AG08395 (cell line): Measurements from ENCODE around the gene SORCS2.
"Not testable (repeated sequence)": the region's sequence is repeated elsewhere in the genome, so short reads cannot be mapped to it uniquely, and the experiment has no call there.

Source experiments
- DNase-seq: peaks from one replicate; pipeline ENCODE4 v3.0.0; 2012; ENCODE audit warnings: mixed read lengths, low spot score

SORCS2 gene

DNA sequence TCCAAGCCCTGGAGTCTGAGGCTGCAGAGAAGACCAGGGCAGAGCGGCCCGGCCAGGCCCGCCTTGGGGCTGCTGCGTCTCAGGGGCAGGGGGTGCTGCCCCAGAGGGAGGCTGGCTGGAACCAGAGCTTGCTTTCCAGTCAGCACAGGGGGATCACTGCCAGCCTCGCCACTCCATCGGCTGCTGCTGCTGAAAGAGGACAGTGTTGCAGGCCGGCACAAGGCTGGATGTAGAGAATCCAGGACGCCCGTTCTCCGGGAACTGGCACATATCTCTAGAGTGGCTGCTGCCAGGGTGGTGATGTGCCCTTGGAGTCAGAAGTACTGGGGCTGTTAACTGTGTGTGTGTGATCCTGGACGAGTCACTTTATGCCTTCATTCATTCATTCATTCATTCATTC is 31.9 kb upstream of the SORCS2 start:
- no peak for DNase-seq

DNA sequence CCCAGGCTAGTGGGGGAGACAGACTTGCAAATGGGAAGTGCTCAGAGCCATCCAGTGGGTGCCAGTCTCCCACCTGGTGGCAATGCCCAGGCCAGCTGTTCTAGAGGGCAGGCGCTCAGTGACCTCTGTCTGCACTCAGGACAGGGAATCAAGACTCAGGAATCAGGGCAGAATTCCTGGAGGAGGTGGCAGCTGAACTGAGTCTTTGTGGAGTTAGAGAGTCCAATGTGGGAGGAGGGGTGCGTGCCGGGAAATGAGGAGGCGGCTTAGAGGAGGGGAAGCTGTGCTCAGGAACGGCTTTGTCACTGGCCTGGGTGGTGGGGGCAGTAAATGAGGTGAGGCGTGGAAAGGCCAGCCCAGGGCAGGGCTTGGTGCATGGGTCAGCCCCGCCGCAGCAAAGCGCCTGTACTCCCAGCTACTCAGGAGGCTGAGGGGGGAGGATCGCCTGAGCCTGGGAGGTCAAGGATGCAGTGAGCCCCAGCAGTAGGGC is 31.3 kb upstream of the SORCS2 start:
- DNase-seq: no peak

DNA sequence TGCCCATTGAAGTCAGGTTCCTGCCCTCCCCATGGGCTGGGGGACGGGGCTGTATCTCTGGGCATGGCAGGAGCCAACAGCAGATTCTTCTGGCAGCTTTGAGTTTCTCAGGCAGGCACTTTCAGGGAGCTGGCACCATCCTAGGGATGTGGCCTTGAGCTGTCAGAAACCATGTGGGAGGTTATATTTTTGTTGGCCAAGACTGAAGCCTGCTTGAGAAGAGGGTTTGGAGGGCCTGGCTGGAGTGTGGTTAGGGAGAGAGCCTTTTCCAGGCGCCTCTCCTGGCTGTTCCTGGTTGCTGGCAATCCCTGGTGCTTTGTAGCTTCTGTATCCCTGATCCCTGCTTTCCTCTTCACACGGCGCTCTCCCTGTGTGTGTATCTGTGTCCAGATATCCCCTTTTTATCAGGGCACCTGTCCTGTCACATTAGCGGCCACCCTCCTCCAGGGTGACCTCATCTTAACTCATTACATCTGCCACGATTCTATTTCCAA is 30.6 kb upstream of the SORCS2 start:
- no peak for DNase-seq

DNA sequence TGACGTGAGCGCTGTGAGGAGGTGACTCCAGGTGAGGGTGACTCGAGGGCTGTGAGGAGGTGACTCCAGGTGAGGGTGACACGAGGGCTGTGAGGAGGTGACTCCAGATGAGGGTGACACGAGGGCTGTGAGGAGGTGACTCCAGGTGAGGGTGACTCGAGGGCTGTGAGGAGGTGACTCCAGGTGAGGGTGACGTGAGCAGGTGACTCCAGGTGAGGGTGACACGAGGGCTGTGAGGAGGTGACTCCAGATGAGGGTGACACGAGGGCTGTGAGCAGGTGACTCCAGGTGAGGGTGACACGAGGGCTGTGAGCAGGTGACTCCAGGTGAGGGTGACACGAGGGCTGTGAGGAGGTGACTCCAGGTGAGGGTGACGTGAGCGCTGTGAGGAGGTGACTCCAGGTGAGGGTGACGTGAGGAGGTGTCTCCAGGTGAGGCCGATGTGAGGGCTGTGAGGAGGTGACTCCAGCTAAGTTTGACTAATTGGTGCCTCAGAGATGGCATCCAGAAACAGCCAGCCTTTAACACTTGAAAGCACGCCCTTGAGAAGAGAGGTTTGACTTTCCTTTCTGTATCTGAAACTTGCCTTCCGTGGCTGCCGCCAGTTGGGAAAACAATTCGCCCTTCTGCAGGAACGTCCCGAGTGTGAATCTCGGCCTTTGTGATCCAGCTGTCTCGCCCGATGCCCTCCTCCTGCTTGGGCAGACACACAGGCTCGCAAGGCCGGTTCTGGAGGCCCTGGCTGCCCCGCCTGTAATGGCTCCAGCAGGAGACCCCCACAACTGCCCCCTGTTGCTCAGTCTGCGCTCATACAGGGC is 27.1 kb upstream of the SORCS2 start:
- not testable (repeated sequence) for DNase-seq

DNA sequence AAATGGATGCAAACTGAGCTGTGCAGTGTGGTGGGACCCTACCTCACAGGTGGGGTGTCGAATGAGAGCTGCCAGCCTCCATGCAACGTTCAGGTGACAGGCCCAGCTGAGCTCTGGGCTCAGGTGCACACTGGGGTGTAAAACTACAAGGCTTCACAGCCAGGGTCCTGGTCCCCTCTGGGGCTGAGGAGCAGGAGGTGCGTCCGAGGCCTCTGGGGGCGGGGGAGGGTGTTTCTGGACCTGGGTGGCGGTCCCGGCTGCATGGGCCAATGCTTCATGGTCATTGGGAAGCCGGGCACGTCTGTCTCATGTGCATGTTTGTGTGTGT is 26.5 kb upstream of the SORCS2 start:
- no peak for DNase-seq

DNA sequence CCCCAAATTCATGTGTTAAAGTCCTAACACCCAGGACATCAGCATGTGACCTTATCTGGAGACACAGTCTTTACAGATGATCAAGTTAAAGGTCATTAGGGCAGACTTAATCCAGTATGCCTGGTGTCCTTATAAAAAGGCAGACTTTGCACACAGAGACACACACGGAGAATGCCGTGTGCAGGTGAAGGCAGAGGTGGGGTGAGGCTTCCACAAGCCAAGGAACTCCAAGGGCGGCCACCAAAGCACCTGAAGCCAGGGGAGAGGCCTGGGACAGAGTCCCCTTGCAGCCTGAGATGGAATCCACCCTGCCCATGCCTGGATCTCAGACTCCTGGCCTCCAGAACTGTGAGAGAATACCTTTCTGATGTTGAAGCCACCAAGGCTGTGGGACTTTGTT is 26.1 kb upstream of the SORCS2 start:
- no peak for DNase-seq

DNA sequence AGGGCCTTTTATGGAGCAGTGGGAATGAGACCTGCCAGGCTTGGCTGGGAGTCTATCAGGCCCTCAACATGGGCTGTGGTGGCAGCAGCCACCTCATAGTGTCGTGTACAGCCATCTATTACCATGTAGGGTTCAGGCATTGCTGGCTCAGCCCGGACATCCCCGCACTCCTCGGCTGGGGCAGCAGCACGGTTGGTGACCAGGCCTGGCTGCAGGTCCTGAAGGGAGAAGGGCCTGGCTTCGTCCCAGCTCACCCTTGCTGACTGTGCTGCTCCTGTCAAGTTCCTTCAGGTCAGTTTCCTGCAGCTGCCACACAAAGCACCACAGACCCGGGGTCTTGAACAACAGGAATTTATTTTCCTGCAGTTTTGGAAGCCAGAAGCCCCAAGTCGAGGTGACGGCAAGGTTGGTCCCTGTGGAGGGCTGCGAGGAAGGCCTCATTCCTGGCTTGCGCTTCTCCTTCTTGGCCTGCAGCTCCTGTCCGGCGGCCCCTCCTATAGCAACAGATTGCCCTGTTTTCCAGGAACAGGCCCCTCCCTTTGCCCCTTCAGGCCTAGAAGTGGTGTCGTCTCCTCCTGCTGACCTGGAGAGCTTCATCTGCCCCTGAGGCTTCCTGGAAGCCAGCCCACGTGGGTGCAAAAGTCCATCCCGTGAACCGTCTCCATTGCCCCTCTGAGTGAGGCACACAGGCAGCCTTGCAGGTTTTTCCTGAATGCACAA is 25.2 kb upstream of the SORCS2 start:
- DNase-seq: no peak

DNA sequence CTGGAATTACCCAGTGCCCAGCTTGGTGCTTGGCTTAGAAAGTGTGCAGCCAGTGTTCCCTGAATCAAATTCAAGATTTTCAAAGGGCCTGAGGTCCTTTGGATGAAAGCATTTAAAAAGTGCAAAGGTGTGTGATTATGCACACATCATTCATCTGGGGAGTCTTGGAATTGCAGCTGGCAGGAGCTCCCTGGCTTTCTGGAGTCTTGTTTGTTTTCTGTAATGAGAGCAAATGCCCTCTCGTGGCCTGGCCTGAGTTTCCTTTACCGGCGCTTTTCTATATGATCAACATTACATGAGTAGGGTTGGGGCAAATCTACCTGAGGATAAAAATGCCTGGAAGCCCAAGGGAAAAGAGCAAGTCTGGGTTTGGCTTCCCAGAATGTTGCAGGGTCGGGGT is 24.6 kb upstream of the SORCS2 start:
- no peak for DNase-seq

DNA sequence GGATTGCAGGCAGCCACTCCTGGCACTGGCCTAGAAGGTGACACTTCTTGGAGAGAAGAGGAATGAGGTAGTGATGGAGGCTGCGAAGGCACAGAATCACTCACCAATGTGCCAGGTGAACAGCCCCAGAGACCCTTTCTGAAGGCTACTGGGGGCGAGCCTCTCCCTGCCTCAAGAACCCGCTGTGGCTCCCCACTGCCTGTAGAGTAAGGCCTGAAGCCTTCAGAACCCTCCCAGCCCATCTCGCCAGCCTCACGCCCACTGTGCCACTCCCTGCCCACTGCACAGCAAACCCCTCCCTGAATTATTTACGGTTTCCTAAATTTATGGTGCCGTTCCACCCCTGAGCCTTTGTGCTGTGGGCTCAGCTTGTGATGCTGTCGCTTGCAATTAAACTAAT is 24.2 kb upstream of the SORCS2 start:
- no peak for DNase-seq

DNA sequence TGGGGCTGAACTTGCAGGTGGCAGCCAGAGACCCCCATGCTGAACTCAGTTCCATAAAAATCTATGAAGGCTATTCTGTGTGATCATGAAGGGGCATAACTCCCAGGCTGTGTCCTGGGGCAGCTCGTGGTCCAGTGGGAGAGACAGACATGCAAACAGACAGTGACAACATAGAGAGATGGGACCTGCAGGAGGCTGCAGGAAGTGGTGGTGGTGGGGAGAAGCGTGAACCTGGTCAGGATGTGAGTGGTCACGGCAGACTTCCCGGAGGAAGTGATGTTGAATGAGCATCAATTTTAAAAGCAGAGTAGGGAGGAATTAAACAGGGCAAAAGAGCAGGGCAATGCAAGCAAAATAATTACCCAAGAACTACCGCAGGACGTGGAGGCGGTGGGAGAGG is 23.2 kb upstream of the SORCS2 start:
- no peak for DNase-seq

DNA sequence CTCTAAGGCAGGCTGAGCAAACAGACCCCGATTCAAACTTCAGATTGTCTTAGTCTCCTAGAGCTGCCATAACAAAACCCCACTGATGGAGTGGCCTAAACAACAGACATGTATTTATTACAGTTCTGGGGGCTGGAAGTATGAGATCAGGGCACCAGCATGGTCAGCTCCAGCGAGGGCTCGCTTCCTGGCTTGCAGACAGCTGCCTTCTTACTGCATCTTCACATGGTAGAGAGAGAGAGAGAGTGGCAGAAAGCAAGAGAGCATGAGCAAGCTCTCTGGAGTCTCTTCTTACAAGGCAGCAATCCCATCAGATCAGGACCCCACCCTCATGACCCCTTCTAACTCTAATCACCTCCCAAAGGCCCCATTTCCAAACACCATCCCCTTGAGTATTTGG is 22.3 kb upstream of the SORCS2 start:
- no peak for DNase-seq

DNA sequence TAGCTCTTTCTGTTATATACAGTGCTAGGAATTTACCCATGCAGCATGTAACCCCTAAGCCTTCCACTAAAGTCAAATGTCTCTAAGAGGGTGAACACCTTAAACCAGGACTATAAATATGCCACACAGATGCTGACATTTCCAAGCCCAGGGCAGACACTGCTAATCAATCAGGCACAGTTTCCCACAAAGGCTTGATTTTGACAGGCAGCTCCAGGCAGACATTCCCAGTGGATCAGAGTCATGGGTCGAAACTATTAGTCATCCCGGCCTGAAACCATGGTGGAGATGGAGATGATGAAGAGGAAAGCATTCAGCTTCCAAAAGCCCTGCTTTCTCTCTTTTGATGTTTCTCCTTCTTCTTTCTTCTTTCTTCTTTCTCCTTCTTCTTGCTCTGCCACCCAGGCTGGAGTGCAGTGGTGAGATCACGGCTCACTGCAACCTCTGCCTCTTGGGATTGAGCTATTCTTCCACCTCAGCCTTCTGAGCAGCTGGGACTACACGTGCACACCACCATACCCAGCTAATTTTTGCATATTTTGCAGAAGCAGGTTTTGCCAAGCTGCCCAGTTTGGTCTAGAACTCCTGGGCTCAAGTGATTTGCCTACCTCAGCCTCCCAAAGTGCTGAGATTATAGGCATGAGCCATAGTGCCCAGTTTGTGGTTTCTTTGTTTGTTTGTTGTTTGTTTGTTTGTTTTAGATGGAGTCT is 21.0 kb upstream of the SORCS2 start:
- no peak for DNase-seq

DNA sequence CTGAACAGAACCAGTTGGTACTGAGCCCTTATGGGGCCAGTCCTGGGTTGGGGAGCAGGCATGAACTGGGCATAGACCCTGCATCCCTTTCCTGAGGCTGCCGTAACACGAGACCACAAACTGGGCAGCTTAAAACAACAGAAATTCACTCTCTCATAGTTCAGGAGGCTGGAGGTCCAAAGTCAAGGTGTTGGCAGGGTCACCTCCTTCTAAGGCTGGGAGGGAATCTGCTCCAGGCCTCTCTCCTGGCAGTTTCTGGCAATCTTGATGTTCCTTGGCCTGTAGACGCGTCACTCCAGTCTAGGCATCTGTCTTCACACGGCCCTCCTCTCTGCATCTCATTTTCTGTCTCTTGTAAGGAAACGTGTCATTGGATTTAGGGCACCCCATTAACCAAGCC is 19.8 kb upstream of the SORCS2 start:
- DNase-seq: no peak

DNA sequence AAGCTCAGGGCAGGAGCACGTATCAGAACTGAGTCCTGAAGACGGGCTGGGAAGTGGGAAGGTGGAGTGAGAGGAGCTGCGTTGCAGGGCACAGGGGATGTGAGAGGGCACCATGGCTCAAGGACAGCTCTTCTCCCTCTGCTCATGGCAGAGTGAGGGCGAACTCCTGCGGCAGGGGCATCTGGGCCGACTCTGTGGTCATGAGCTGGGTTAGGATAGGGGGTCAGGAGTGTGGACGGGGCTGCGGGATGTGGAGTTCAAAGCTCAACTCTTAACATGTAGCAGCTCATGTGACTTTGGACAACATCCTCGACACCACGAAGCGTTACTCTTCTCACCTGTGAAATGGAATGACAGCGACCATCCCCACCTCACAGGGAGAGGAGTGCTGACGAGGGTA is 19.4 kb upstream of the SORCS2 start:
- DNase-seq: no peak

DNA sequence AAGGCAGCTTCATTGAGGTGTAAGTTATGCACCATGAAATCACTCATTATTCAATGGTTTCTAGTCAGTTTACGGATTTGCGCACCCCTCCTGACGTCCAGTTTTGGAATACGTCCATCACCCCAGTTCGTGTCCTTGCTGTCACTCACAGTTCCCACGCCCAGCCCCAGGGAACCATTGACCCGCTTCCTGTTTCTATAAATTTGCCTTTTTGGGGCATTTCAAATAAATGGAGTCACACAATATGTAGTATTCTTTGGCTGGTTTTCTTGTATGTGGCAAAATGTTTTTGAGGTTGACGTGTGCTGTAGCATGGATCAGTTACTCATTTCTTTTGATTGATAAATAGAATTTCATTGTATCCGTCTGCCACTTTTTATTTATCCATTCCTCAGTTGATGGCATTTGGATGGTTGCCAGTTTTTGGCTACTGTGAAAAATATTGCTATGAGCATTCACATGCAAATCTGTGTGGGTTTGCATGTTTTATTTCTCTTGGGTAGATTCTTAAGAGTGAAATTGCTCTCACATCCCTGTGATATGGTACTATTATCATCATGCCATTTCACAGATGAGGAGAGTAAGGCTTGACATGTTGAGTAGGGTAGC is 18.4 kb upstream of the SORCS2 start:
- no peak for DNase-seq

DNA sequence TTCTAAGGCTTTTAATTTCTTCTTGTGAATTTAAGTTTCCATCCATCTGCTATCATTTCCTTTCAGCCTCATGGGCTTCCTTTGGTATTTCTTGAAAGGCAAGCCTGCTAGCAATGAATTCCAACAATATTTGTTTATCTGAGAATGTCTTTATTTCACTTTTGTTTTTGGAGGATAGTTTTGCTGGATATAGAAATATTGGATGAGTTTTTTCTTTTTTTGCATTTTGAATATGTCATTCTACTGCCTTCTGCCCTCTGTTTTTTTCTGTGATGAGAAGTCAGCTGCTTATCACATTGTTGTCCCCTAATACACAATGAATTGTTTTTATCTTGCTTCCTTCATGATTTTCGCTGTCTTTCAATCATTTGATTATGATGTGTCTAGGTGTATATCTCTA is 13.2 kb upstream of the SORCS2 start:
- no peak for DNase-seq

DNA sequence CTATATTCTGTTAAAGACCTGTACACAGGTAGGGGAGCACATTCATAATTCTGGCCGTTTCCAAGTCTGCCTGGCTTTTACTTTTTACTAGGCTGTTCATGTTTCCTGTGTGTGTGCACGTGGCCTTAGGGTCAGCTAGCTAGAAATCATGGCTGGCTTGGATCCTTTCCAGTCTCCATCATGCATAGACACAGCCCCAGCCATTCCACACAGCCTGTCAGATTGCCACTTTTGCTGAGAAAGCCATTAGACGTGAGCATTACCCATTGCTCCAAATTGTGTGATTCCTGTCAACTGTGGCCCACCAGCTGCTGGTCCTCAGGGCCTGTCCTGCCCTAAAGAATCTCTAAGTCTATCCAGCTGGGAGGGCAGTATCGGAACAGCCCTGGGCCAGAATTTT is 11.4 kb upstream of the SORCS2 start:
- no peak for DNase-seq

DNA sequence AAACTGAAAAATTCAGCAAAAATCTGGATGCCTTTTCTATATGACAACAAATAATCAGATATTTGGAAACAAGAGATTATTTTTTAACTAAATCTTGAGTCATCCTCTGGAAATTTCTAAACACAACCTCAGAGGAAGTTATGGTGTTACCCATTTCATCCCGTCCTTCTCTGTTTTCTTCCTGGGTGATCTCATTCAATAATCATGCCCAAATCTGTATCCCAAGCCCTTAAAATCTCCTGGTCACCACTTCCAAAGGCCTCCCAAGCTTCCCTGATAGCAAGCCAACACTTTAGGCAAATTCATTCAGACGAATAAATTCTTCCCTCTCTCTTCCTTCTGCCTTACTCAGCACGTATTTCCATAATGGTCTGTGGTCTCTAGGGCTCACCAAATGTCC is 9.7 kb upstream of the SORCS2 start:
- DNase-seq: no peak

DNA sequence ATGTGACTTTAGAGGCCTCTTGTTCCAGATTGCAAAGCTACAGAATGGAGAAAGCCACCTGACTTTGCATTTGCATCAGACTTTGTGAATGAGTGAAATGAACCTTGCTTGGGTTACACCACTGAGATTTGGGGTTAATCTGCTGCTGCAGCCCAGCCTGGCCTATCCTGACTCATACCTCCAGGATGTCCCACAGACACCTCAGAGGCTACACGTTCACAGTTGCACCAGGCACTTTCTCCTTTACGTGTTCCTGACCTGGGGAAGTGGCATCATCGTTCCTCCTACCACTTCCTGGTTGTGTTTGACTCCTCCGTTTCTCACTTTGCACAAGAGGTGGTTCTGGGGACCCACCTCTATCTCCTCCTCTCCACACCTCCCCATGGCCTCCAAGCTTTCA is 9.2 kb upstream of the SORCS2 start:
- no peak for DNase-seq

DNA sequence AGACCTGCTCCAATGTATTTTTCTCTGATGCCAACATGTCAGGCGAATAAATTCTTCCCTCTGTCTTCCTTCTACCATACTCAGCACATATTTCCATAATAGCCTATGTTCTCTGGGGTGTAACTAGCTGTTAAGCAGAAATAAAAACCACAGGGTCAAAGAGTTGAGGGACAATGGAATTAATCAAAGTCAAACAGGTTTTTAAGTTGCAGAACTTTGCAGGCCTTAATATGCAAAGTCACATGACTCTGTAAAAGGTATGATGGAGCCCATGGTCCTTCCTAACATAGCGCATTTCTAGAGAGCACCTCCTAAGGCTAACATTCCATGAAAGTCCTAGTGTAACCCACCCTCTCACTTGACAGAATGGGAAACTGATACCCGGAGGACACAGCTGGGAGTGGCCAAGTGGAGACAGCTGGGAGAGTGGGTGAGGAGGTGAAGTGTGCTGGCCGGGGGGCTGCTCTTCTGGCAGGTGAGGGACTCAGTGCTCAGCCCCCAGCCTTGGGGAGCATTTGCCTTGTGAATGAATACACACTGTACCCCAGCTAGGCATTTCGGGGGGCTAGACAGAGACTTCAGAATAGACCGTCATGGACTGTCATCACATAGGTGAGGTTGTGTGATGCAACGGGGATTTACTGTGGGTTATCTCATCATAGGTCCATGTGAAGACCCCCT is 8.4 kb upstream of the SORCS2 start:
- DNase-seq: no peak

DNA sequence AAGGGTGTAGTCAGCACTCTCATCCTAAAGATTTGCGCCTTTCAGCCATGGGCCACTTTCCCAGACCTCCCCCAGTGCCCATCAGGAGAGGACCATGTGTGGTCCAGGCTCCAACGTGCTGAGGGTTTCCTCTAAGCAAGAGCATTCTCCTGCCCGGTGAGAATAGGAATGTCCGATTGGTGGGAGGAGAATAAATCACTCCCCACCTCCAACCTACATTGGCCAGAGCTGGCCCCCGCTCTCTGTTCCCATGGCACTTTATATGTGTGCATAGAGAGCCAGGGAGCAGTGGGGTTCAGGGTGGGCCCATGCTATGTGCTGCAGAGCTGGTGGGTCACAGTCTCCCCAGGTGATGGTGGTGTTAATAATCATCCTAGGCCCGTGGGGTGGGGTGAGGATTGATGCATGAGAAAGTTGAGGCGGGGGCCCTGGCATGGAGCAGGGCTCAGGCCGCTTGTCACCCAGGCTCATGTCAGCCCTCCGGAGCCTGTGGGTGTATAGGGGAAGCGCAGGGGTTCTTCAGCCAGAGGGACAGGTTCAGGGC is 6.8 kb upstream of the SORCS2 start:
- no peak for DNase-seq

DNA sequence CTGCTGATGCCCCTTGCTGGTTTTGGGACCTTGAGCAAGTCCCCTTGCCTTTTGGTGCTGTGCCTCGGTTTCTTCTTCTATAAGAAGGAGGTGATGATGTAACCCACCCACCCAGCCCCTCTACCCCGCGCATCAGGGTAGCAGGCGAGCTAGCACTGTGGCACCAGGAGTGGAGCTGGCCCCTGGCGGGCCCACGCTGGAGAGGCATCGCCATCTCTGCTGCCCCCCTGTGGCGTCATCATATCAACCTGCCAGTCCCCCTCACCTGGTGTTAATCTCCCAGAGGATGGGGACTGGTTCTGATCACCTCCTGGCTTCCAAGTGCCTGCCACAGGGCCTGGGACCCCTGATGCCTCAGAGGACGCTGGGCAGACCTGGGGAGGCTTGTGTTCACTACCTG is 6.3 kb upstream of the SORCS2 start:
- DNase-seq: no peak
